ENCODE data around the gene ACSM6.
"Not testable (repeated sequence)": the region's sequence is repeated elsewhere in the genome, so short reads cannot be mapped to it uniquely, and the experiment has no call there.

Gene ACSM6

GRCh38 chr10:95211606-95212279 is 17.7 kb downstream of the ACSM6 start:
- H3K27ac ChIP-seq, result no peak overlapping the region
- no peak for DNase-seq (ENCODE audit: low read depth, low spot score)

- no peak for DNase-seq (ENCODE audit: low read depth, low spot score)
- peak overlapping the region; percentile 75 for H3K27ac ChIP-seq
Measured at GRCh38 chr10:95214369-95214768, 20.3 kb downstream of the ACSM6 start.

- DNase-seq (ENCODE audit: low read depth, low spot score), result peak; percentile 88
- peak overlapping the region; percentile 75 for H3K27ac ChIP-seq
Measured at GRCh38 chr10:95214793-95215192, 20.8 kb downstream of the ACSM6 start.

- no peak for DNase-seq (ENCODE audit: low read depth, low spot score)
- peak overlapping the region; percentile 12 for H3K27ac ChIP-seq
Measured at GRCh38 chr10:95217476-95217875, 23.4 kb downstream of the ACSM6 start.

GRCh38 chr10:95220539-95220938 is 26.5 kb downstream of the ACSM6 start:
- DNase-seq (ENCODE audit: low read depth, low spot score), result no peak
- peak overlapping the region; percentile 57 for H3K27ac ChIP-seq

- H3K27ac ChIP-seq, result peak overlapping the region; percentile 57
- DNase-seq (ENCODE audit: low read depth, low spot score), result peak; percentile 37
Measured at GRCh38 chr10:95221124-95221523, 27.1 kb downstream of the ACSM6 start.

- no peak overlapping the region for H3K27ac ChIP-seq
- no peak for DNase-seq (ENCODE audit: low read depth, low spot score)
Measured at GRCh38 chr10:95225136-95225535, 31.1 kb downstream of the ACSM6 start.

GRCh38 chr10:95228934-95229723 is 35.1 kb downstream of the ACSM6 start:
- DNase-seq (ENCODE audit: low read depth, low spot score), result peak; percentile 39

GRCh38 chr10:95229724-95230627 is 35.9 kb downstream of the ACSM6 start:
- DNase-seq (ENCODE audit: low read depth, low spot score), result peak; percentile 90

More at GRCh38 chr10:95228934-95229723, 35.1 kb downstream of the ACSM6 start:
- H3K27ac ChIP-seq, result peak overlapping the region; percentile 98

GRCh38 chr10:95230677-95231586 is 36.9 kb downstream of the ACSM6 start:
- H3K27ac ChIP-seq, result peak overlapping the region; percentile 98
- DNase-seq (ENCODE audit: low read depth, low spot score), result not testable (repeated sequence)

More at GRCh38 chr10:95229724-95230627, 35.9 kb downstream of the ACSM6 start:
- peak overlapping the region; percentile 98 for H3K27ac ChIP-seq

GRCh38 chr10:95233377-95234034 is 39.5 kb downstream of the ACSM6 start:
- DNase-seq (ENCODE audit: low read depth, low spot score), result no peak
- peak overlapping the region; percentile 5 for H3K27ac ChIP-seq

- DNase-seq (ENCODE audit: low read depth, low spot score), result no peak
Measured at GRCh38 chr10:95234951-95235350, 40.9 kb downstream of the ACSM6 start.

GRCh38 chr10:95235676-95236067 is 41.6 kb downstream of the ACSM6 start:
- no peak for DNase-seq (ENCODE audit: low read depth, low spot score)
- H3K27ac ChIP-seq, result peak overlapping the region; percentile 74

More at GRCh38 chr10:95234951-95235350, 40.9 kb downstream of the ACSM6 start:
- H3K27ac ChIP-seq, result no peak overlapping the region

- peak overlapping the region; percentile 74 for H3K27ac ChIP-seq
- DNase-seq (ENCODE audit: low read depth, low spot score), result no peak
Measured at GRCh38 chr10:95236068-95236903, 42.2 kb downstream of the ACSM6 start.

- peak overlapping the region; percentile 74 for H3K27ac ChIP-seq
- DNase-seq (ENCODE audit: low read depth, low spot score), result no peak
Measured at GRCh38 chr10:95237376-95238170, 43.5 kb downstream of the ACSM6 start.

GRCh38 chr10:95240096-95240495 is 46.1 kb downstream of the ACSM6 start:
- not testable (repeated sequence) for H3K27ac ChIP-seq; DNase-seq (ENCODE audit: low read depth, low spot score)

GRCh38 chr10:95240811-95241210 is 46.8 kb downstream of the ACSM6 start:
- no peak overlapping the region for H3K27ac ChIP-seq
- DNase-seq (ENCODE audit: low read depth, low spot score), result no peak

Measured in epithelial cell of prostate (primary cell).